COLO829 (cell line): ENCODE measurements around the gene ALDH3A1.
"Not testable (repeated sequence)": the region's sequence is repeated elsewhere in the genome, so short reads cannot be mapped to it uniquely, and the experiment has no call there.

ENCODE experiments used
- DNase-seq: peaks from one replicate; pipeline ENCODE4 v3.0.0; 2012; ENCODE audit warnings: low spot score

The ALDH3A1 gene

GRCh38 chr17:19747829-19748806 lies at the start of gene ALDH3A1:
TSS of gene ALDH3A1 (minus strand) at chr17:19748298. CDS start at chr17:19745129, 3,169 bp downstream.
- no peak for DNase-seq

- no peak for DNase-seq
These were observed 48.4 kb upstream of the ALDH3A1 start for GRCh38 chr17:19796457-19796856.

DNA sequence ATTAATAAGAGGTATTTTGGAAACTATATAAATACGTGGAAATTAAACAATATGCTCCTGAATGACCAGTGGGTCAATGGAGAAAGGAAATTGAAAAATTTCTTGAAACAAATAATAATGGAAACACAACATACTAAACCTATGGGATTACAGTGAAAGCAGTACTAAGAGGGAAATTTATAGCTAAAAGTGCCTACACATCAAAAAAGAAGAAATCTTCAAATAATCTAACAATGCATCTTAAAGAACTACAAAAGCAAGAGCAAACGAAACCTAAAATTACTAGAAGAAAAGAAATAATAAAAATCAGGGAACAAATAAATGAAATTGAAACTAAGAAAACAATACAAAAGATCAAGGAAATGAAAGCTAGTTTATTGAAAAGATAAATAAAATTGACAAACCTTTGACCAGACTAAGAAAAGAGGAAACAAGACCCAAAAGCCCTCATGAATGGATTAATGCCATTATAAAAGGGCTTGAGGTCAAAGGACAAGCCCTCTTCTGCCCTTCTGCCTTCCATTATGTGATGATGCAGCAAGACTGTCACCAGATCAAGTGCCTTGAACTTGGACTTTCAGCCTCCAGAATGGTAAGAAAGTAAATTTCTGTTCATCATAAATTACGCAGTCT lies 43.9 kb upstream of the ALDH3A1 start:
- DNase-seq = no peak

DNA sequence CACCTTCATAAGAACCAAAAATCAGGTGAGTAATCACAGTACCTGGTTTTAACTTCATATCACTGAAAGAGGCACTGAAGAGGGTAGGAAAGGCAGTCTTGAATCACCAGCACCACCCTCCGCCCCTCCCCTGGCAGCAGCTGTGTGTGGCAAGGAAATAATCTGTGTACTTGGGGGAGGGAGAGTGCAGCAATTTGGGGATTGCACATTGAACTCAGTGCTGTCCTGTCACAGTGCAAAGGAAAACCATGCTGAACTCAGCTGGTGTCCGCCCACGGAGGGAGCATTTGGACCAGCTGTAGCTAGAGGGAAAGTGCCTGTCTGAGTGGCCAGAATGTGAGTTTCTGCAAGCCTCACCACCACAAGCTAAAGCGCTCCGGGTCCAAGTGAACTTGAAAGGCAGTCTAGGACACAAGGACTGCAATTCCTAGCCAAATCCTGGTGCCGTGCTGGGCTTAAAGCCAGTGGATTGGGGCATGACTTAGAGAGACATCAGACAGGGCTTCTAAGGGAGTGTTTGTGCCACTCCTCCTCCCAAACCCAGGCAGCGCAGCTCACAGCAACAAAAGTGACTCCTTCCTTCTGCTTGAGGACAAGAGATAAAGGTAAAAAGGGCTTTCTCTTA lies 39.7 kb upstream of the ALDH3A1 start:
- DNase-seq = no peak

- DNase-seq = no peak
These were observed 37.8 kb upstream of the ALDH3A1 start for GRCh38 chr17:19785854-19786253.

GRCh38 chr17:19781488-19782458 lies 33.7 kb upstream of the ALDH3A1 start:
- DNase-seq = no peak

DNA sequence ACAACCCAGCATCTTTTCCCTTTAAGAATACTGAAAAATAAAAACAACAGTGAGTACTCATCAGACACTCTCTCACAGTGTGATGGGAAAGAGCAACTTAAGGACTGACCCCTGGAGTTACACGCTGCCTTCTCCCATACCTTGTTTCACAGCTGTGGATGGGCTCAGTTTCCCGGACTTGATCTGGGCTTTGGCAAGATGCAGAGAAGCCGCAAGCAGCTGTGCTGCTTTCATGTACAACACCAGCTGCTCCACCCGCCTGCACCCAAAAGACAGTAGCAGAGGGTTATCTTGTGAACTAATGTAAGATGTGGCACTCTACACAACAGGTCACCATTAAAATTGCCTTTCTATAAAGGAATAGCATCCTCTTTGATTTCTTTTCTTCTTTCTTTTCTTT lies 32.7 kb upstream of the ALDH3A1 start:
- no peak for DNase-seq

- no peak for DNase-seq
These were observed 25.4 kb upstream of the ALDH3A1 start for GRCh38 chr17:19773534-19773933.

- no peak for DNase-seq
These were observed 24.0 kb upstream of the ALDH3A1 start for GRCh38 chr17:19771971-19772630.

DNA sequence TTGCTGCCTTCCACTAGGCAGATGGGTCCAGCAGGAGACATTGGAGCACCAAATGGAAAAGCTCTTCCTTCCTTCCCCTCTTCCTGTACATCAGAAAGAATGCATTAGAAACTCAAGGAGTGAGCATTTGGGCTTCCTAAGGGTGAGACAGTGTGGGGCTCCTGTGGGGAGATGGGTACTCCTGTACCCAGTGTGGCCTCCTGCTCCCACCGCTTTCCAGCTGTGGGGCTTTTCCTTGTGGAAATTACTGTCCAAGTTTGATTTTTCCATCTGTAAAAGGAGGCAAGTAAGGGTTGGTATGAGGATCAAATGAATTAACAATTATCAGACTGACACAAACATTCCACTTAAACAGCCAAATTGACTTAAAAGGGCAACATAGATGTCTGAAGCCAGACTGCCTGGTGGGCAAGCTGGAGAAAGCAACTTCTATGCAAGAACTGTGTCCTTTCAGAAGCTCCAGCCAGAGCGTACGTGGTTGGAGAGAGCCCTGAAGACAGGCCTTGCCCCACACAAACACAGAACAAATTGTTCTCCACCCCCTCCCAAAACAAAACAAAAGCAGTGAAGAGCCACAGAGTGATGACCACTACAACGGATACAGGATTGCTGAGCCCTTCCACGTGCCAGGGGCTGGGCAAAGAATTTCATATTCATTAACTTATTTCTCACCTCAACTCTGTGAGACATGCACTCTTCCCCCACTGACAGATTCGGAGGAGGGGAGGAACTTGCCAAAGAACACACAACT lies 23.1 kb upstream of the ALDH3A1 start:
- DNase-seq = no peak

DNA sequence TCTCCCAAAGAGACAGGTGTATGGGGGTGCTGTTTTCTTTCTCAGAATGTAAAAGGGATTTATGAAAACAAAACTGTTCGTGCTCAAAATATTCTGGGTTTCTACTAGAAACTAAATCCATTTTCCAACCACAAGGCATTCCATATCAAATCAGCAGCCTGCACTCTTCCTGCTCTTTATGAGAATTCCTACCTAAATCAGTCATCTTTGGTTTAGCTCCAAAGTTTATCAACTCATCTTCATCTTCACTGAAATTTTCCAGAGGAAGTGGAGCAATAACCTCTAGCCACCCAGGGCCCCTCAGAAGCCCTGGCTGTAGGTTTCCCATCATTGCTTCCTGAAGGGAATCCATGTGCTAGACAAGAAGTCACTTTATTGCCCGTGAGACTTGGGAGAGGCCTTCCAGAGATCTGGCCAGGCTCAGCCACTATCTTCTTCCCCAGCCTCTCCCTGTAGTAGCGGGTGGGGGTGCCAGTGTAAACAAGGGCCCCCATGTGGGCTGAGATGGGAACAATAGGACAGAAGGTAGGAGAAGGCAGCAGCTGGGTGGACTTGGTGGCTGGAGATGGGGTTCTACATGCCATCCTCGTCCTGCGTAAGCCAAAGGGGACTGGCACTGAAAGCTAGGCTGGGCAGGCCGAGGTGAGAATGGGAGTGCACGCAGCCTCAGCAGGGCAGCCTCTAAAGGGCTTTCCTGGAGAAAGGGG lies 22.0 kb upstream of the ALDH3A1 start:
- no peak for DNase-seq

GRCh38 chr17:19768046-19768782 lies 20.1 kb upstream of the ALDH3A1 start:
- no peak for DNase-seq

- peak; percentile 57 for DNase-seq
These were observed 18.5 kb upstream of the ALDH3A1 start for GRCh38 chr17:19766421-19767270.

DNA sequence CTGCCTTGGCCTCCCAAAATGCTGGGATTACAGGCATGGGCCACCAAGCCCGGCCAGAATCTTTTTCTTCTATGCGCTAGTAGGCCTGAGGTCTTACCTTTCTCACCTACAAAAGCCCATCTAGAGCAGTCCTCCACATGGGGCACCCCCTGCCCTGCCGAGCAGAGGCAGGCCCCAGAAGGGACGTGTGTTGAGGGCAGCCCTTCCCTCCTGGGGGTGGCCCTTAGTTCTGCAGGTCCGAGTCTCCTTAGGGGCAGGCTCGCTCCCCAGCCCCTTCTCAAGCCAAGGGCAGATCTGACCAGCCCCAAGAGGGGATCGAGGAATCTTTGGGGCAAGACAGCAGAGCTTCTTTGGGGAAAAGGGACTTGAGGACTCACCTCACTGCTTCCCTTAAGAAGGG lies 17.9 kb upstream of the ALDH3A1 start:
- no peak for DNase-seq

DNA sequence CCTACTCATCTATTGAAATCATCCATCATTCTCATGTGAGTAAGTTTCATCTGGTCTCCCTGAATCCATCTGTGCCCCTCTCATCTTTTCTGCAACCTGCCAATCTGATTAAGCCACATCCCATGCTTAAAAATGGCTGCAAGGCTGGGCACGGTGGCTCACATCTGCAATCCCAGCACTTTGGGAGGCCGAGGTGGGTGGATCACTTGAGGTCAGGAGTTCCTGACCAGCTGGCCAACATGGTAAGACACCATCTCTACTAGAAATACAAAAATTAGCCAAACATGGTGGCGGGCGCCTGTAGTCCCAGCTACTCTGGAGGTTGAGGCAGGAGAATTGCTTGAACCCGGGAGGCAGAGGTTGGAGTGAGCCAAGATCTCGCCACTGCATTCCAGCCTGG lies 15.9 kb upstream of the ALDH3A1 start:
- not testable (repeated sequence) for DNase-seq

DNA sequence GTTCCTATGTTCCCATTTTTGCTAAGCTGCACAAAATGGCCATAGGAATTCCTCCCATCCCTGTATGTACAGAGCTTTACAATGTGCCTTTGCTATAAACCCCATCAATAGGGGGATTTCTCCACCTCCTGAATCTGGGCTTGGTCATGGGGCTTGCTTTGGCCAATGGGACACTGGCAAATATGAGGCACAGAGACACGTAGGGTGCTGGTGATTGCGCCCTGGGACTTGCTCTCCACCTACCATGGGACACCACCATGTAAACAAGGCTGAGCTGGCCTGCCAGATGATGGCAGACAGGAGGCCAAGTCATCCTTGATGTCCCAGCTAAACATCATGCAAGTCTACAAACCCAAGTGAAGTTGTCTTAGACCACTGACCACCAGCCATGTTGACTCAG lies 15.3 kb upstream of the ALDH3A1 start:
- no peak for DNase-seq

GRCh38 chr17:19762515-19762961 lies 14.4 kb upstream of the ALDH3A1 start:
- DNase-seq = peak; percentile 46

- DNase-seq = no peak
These were observed 12.6 kb upstream of the ALDH3A1 start for GRCh38 chr17:19760746-19761145.
